HG02571 (cell line): ENCODE measurements around the gene PDE3A.
"Not testable (repeated sequence)": the region's sequence is repeated elsewhere in the genome, so short reads cannot be mapped to it uniquely, and the experiment has no call there.

ENCODE experiments used
- ATAC-seq: cut with Tn5 transposase; IDR thresholded peaks from one replicate; pipeline ENCODE4 v1.9.1; 2021; ENCODE audit warnings: mild to moderate bottlenecking, moderate library complexity; ENCODE audit not compliant: unreplicated experiment

PDE3A gene

DNA sequence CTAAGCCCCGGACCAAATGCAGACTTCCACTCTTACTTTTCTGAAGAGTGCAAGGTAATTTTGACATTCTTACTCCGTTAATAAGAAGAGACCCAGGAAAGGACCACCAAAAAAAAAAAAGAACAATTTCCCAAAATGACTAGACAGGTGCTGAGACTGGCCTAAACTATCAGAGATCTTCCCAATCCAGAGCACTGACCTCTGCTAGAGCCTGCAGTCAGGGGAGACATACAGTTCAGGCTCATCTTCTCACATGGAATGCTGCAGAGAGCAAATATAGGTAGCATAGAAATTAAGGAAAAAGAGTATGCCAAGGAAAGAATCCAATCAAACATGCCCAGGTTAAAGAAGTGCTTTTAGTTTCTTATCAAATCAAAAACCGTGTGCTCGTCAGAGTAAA lies 177.9 kb downstream of the PDE3A start:
- ATAC-seq, result no peak

DNA sequence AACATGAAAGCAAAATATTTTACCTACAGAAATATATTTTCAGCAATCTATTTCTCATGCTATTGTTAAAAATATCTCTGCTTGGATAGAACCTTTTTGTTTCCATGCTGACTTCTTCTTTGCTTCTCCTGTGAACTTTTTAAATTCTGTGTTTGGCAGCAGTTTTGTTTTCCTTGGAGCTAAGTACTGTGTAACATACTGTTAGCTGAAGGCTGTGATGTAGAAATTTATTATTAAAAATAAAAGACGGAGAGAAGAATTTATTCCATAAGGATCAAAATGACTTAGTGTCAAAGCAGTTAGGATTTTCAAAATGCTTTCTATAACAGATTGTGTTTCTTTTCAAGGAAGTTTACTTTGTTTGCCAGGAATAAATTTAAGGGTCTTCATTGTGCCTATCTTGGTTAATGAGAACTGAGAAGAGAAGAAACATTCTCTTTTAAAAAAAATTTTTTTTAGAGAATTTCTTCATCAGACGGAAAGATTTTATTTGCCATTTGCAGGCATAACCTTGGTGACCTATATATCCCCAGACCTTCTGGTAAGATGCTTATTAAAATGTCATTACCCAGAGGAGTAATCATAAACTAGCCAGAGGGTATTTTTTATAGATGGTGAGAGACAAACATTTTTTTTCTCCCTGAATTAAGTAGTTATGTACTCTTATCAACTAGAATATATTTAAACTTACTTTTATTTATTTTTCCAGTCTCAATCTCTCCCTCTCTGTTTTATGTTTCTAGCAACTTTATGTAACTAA lies 179.7 kb downstream of the PDE3A start:
- no peak for ATAC-seq

DNA sequence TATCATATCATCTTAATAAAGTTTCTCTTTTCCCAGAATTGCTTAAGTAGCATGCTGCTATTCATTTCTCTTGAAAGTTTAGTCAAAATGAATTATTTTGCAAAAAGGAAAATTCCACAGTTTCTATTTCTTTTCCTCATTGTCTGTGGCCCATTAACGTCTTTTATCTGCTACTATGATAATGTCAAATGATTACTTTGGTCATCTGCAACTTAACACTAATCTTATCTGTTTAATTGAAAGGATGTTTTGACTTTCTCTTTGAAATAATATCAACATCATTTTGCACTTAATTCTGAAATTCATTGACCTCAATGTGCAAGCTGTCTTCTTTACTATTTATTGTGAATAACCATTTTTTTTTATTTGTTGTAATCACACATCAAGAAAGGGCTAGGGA lies 180.3 kb downstream of the PDE3A start:
- ATAC-seq, result no peak

DNA sequence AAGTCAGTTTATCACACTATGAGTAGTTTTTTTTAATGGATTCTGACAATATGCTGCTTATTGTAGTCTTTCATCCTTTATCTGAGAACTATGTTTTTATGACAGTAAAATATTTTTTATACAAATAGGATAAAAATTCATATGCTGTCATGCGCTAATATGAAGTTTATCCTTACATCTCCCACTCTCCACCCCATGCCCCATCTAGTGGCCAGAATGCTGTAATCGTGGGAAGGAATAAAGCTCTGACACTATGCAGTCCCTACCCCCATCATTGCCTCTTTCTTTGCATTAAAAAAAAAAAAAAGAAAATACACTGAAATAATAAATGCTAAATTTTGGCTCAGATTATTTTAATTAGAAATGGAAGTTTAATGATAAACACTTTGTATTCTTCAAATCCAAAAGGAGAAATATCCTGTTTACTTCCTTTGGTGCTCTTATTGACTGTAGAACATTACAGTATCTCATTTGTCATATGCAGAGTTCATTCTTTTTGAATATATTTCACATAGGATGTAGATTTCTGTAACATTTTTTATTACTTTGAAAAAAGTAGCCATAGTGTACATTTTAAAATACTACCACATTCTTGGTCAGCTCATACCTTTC lies 180.9 kb downstream of the PDE3A start:
- ATAC-seq, result no peak

DNA sequence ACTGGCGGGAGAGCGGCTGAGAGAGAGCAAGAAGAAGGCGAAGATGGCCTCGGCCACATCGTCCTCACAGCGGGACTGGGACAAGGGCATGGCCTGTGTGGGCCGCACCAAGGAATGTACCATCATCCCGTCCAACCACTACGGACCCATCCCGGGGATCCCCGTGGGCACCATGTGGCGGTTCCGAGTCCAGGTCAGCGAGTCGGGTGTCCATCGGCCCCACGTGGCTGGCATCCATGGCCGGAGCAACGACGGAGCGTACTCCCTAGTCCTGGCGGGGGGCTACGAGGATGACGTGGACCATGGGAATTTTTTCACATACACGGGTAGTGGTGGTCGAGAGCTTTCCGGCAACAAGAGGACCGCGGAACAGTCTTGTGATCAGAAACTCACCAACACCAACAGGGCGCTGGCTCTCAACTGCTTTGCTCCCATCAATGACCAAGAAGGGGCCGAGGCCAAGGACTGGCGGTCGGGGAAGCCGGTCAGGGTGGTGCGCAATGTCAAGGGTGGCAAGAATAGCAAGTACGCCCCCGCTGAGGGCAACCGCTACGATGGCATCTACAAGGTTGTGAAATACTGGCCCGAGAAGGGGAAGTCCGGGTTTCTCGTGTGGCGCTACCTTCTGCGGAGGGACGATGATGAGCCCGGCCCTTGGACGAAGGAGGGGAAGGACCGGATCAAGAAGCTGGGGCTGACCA lies 183.6 kb downstream of the PDE3A start:
- not testable (repeated sequence) for ATAC-seq

DNA sequence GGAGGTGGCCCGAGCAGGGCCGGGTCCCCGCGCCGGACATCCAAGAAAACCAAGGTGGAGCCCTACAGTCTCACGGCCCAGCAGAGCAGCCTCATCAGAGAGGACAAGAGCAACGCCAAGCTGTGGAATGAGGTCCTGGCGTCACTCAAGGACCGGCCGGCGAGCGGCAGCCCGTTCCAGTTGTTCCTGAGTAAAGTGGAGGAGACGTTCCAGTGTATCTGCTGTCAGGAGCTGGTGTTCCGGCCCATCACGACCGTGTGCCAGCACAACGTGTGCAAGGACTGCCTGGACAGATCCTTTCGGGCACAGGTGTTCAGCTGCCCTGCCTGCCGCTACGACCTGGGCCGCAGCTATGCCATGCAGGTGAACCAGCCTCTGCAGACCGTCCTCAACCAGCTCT lies 184.2 kb downstream of the PDE3A start:
- not testable (repeated sequence) for ATAC-seq

DNA sequence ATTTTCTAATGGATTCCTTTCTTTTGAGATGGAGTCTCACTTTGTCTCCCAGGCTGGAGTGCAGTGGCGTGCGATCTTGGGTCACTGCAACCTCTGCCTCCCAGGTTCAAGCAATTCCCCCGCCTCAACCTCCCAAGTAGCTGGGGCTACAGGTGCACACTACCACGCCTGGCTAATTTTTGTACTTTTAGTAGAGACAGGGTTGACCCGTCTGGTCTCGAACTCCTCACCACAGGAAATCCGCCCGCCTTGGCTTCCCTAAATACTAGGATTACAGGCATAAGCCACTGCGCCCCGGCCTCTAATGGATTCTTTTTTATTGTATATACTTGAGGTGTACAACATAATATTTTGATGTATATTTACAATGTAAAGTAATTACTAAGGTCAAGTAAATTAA lies 186.7 kb downstream of the PDE3A start:
- no peak for ATAC-seq

DNA sequence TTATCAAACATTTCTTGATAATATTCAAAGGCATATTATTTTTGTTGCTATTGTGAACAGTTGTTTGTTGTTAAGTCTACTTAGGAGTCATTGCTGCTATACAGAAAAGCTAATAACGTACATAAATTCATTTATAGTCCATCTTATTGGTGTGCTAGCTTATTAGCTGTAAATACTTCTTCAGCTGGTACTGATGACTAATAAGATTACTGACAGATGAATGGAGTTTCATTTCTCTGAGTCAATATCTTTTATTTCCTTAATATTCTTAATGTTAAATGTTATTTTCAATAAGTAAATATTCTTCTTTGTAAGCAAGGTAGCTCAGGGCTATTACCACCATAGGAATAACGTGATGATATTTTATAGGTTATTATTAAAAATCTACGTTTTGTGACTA lies 187.4 kb downstream of the PDE3A start:
- ATAC-seq, result no peak

DNA sequence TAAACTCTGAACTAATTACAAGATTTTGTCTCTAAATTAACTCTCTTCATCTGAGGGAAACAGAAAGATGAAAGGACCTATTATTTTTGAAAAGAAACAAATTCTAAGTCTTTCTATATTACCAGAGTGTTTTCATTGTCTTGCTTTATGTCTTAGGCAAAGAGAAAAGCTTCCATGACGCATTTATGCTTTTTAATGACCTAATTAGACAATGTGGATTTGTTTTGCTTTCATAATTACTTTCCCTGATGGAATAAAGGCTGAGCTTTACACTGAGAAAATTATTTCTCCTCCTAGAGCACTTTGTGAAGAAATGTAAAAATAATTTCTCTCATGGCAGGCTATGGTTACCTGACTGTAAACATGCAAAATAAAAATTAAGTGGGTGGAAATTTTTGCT lies 188.8 kb downstream of the PDE3A start:
- no peak for ATAC-seq

DNA sequence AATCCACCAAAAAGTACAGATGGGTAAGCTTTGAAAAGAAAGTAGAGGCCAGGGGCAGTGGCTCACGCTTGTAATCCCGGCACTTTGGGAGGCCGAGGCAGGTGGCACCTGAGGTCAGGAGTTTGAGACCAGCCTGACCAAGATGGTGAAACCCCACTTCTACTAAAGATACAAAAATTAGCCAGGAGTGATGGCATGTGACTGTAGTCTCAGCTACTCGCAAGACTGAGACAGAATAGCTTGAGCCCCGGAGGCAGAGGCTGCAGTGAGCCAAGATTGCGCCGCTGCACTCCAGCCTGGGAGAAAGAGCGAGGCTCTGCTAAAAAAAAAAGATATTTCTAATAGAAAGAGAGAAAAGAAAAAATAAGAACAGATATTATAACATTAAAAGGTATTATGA lies 192.6 kb downstream of the PDE3A start:
- ATAC-seq, result no peak

DNA sequence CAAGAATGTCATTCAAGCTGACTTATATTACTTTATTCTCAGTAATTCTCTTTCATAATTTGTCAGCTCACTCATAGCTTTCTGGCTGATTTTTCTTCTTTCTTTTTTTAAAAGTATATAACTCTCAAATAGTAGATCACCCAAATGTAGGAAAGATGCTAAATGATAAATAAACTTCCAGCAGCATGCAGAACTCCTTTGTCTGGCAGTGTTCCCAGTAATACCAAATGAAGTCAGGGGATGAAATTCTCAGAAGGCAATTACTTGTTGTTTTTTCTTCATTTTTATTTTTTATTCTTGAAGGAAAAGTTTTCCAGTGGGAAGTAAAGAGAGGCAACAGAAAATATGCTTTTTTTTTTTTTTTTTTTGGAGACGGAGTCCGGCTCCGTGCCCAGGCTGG lies 193.5 kb downstream of the PDE3A start:
- no peak for ATAC-seq

DNA sequence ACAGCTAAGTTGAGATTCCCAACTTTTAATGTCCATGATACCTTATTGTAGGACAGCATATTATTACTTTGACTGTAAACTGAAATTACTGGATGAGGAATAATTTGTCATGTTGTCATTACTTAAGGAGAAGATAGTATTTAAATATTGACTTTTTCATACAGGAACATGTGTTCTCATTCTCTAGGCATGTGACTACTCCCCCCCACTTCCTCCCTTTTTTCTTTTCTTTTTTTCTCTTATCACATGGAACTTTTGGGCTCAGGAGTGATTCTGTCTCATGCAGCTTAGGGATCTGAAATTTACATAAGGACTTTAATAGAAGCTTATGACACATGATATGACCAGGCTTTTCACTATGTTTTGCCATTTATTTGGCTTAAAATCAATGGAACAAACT lies 199.1 kb downstream of the PDE3A start:
- no peak for ATAC-seq

DNA sequence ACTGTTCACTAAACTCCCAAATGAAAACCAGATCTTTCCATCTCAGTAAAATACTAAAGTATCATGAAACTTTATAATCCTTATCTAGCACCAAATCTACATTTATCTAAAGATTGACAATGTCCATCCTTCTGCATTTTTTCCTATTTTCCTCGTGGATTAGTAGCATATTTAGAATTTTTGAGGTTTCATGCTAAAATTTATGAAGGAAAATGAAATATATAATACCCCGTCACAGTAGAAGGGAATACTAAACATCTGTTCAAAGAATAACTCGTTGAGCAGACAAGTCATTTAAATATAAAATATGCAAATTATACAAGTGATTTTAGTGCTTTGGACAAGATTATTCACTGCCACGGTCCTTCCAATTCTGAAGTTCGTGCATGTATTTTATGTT lies 204.1 kb downstream of the PDE3A start:
- no peak for ATAC-seq

DNA sequence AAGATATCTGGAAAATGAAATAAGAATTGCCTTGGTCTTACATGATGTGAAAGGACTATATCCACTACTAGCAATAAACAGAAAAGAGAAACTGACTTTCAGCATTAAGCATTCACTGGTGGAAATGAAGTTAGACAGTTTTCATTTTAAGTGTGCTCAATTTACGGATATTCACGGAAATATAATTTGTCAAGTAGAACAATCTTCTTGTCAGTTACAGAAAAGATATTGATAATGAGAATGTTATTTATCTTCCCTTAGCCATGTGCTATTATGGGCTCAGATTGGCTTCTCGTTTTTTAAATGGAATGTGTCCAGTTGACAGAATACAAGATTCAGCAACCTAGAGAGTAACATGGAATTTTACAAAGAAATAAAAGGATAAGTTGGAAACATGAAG lies 208.2 kb downstream of the PDE3A start:
- no peak for ATAC-seq

DNA sequence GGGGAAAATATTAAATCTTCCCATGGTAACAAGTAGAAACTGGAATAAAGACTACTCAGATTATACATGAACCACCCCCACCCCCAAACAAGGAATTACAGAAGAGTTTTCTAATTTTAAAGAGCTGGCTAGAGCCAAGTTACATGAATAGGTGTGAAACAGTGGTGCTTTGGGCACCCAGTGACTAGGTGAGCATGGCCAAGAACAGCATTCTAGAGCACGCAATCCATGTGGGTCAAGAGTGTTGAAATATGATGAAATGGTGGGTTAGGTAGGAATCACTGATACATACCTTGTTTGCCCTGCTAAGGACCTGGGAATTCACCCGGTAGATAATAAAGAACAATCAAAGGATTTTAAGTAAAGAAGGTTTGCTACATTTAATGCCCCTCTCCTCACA lies 208.7 kb downstream of the PDE3A start:
- no peak for ATAC-seq

DNA sequence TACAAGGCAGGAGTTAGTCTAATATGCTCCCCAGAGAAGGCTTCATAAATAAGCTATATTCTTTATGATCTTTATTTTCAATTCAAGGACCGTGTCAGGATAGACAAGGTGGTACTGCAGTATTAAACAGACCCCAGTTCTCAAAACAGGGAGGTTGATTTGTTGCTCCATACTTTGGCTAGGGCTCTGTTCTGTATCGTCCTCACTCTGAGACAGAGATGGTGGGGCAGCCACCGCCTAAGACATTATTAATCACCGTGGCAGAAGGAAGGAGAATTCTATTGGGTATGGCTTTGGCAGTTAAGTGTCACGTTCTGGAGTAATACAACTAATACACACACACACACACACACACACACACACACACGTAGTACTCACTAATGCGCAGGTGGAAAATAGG lies 209.8 kb downstream of the PDE3A start:
- no peak for ATAC-seq

DNA sequence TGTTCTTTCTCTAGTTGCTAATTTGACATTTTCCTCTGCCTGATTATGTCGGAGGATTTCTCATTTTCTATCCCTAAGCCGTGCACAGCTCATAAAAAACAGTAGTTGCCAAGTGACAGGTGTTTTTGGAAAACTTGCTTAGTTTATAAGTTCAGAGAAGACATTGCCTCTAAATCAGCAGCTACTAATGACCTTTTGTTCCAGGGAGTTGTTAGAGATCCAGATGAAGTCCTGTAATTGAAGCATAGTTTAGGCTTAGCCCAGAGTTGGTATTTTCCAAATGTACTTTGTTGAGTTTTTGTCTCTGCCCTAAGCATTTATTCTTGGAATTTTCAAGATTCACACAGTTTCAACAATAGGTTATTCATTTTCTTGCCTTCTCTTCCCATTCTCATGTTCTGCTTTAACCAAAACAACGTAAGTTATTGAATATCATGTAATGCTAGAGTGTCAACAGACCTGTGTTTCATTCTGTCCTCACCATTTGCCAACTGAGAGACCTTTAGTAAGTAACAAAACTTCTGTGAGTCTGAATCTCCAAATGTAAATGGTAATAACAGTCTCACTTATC lies 216.8 kb downstream of the PDE3A start:
- no peak for ATAC-seq

DNA sequence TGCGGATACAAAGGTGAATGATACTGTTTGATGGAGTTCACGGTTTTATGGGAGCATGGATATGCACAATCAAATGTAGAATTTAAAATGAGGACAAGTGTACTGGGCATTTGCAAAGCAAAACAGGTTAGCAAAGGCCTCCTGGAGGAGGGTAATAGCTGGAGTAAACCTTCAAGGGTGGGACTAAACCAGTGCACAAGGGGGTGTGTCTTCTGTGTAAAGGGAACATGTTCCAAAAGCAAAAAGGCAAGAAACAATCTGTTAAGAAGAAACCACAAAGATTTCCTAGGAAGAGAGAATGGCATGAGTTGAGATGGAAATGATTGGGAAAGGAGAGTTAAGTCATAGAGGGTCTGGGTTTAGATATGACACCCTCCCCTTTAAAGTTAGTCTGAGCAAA lies 217.6 kb downstream of the PDE3A start:
- no peak for ATAC-seq

DNA sequence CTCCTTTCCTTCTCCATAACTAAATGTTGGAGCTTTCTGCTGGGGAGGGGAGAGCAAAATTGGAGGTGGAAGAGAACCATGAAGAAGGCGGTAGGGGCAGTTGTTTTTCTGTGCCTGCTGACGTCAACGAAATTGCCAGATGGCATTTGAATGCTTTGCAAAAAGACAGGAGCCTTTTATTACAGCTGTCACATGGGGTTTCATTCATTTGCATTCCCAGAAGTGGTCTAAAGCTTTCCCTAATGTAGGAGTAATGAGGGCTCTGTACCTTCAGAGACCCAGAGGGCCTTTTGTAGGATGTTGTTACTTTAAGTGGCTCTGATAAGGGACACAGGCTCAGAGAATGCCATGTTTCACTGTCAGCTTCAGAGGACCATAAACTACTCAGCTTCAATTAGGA lies 219.7 kb downstream of the PDE3A start:
- ATAC-seq, result no peak

DNA sequence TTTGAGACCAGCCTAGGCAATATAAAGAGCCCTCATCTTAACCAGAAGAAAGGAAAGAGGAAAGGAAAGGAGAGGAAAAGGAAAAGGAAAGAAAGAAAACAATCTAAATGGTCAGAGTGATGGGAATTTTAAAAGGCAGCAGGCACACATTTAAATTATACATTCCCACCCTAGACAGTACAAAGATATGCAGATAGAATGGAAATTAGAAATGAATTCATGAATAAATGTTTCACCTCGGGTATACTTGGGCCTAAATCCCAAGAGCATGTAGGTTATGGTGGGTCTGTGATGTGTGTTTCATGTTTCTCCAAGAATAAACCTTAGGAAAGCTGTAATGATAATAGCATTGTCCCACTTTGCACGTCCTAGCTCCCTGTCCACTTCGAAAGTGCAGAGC lies 222.2 kb downstream of the PDE3A start:
- ATAC-seq, result no peak

DNA sequence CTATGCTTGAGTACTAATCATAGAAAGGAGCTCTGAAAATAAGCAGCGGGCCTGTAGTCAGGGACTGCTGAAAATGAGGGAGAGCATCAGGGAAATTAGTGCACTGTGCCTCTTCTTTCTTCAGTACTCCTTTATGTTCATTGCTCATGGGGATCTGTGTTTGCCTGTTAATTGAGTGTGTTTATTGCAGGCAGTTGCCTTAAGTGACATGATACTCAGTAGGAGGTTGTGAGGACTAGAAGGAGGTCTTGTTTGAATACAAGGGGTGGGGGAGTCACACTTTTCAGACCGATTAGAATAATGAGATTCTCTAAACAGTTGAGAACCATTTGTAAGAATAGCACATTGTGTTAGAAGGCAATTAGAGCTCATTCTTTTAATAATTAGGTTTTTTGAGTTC lies 224.2 kb downstream of the PDE3A start:
- ATAC-seq, result no peak

DNA sequence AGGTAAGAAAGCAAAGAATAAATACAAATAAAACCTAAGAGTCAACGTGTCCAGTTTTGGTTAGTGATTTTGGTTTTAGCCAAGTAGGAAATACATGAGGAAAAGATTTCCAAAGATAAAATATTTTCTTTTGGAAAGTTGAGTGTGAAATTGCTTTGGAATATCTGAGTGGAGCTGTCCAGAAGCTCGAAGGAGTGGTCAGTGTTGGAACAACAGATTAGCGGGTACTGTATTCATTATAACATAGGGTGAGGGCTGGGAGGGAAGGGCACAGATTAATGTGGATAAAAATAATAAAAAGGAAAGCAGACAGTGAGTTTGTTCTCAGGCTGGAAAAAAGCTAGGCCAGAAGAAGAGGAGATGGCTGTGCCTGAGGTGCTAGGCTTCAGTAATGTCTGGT lies 225.3 kb downstream of the PDE3A start:
- ATAC-seq, result no peak
